K562 (cell line): ENCODE measurements around the gene ZNF556. TPM values are rescaled to one million over a fixed set of nuclear protein-coding genes. Genes with fewer than 3 reads are reported as not detected.

Source experiments
- CC2D1A ChIP-seq: fragments of 450-650 bp; IDR thresholded peaks from 2 replicates; pipeline ENCODE4 v1.6.1; 2017; ENCODE audit warnings: mild to moderate bottlenecking
- DMBX1 ChIP-seq: fragments of 250-450 bp; sonication (Bioruptor Pico); IDR thresholded peaks from 2 replicates; pipeline ENCODE4 v1.8.0; 2022; ENCODE audit warnings: inconsistent platforms, mild to moderate bottlenecking, moderate library complexity, borderline replicate concordance
- DNMT1 ChIP-seq: fragments of 450-650 bp; IDR thresholded peaks from 2 replicates; pipeline ENCODE4 v1.6.1; 2016; ENCODE audit warnings: antibody characterized with exemption, mild to moderate bottlenecking
- EGR1 ChIP-seq: fragments of 450-650 bp; conservative IDR thresholded peaks from 2 replicates; pipeline ENCODE4 v1.6.1; 2017; ENCODE audit warnings: mild to moderate bottlenecking
- HNRNPH1 ChIP-seq: fragments of 200-400 bp; formaldehyde crosslinking; optimal IDR thresholded peaks from 2 replicates; pipeline ENCODE3; 2017; ENCODE audit warnings: low read depth, mild to moderate bottlenecking, low read length, moderate library complexity
- MAFK ChIP-seq: IDR thresholded peaks from 2 replicates; pipeline ENCODE4 v1.6.1; 2011; ENCODE audit warnings: low read length, improper control_type of control experiment
- MAZ ChIP-seq, 2 experiments: fragments of 450-650 bp in 1 of 2; sonication (generic) in 1 of 2; formaldehyde crosslinking; IDR thresholded peaks in 1 of 2; conservative IDR thresholded peaks in 1 of 2; 2 replicates each; pipeline versions ENCODE4 v1.4.0 to v1.5.0; 2020; ENCODE audit warnings: mild to moderate bottlenecking in 1 of 2, missing genetic modification reagents in 1 of 2
- NONO ChIP-seq, 2 experiments: fragments of 200-400 bp in 1 of 2; fragments of 450-650 bp in 1 of 2; formaldehyde crosslinking in 1 of 2; IDR thresholded peaks; 2 replicates each; pipeline ENCODE4 v1.6.1; 2017; ENCODE audit warnings: low read depth in 2 of 2, mild to moderate bottlenecking in 2 of 2, moderate library complexity in 2 of 2, low read length in 1 of 2
- POLR2AphosphoS5 ChIP-seq: IDR thresholded peaks from 2 replicates; pipeline ENCODE4 v1.6.1; 2011; ENCODE audit warnings: mild to moderate bottlenecking, low read depth, low read length, moderate library complexity; ENCODE audit not compliant: control insufficient read depth, insufficient read depth
- SIN3B ChIP-seq: fragments of 450-650 bp; IDR thresholded peaks from 2 replicates; pipeline ENCODE4 v1.6.1; 2017; ENCODE audit warnings: low read depth, mild to moderate bottlenecking, moderate library complexity
- SMAD4 ChIP-seq: fragments of 250-450 bp; sonication (Bioruptor Pico); conservative IDR thresholded peaks from 2 replicates; pipeline ENCODE4 v1.8.0; 2021; ENCODE audit warnings: inconsistent platforms, mild to moderate bottlenecking, moderate library complexity
- TOE1 ChIP-seq, 2 experiments: fragments of 450-650 bp in 1 of 2; sonication (generic) in 1 of 2; formaldehyde crosslinking in 1 of 2; IDR thresholded peaks; 2 replicates each; pipeline versions ENCODE4 v1.7.1 to v1.8.0; 2016 to 2022; ENCODE audit warnings: borderline replicate concordance in 2 of 2, mild to moderate bottlenecking in 2 of 2, antibody characterized with exemption in 1 of 2, inconsistent platforms in 1 of 2, low read depth in 1 of 2, missing genetic modification reagents in 1 of 2, moderate library complexity in 1 of 2
- polyA plus RNA-seq, 8 experiments: library from polyadenylated mRNA; depleted of rRNA in 4 of 8; stranded (reverse) in 5 of 8; unstranded in 3 of 8; fragments of >200 nt; fragmentation: Nextera tagmentation in 2 of 8; fragmentation: Illumina TruSeq in 1 of 8; extraction: Ambion mirVana in 2 of 8; extraction: Trizol in 1 of 8; gene quantifications; 2 replicates each; pipeline versions ENCODE4 v1.2.1 to v1.2.3, GENCODE V29; 2011 to 2014; ENCODE audit warnings: inconsistent platforms in 1 of 8, missing spikeins in 1 of 8
- total RNA-seq, 7 experiments: library from RNA; depleted of rRNA in 6 of 7; stranded (reverse); fragments of >200 nt in 6 of 7; fragmentation: Illumina TruSeq in 2 of 7; extraction: Trizol in 2 of 7; gene quantifications; 2 replicates each; pipeline versions ENCODE4 v1.2.1 to v1.2.3, GENCODE V29; 2011 to 2021; ENCODE audit warnings: low replicate concordance in 1 of 7
- TF ChIP-seq, protein P1 (sequence below): sonication (generic); formaldehyde crosslinking; IDR thresholded peaks from 2 replicates; pipeline ENCODE4 v1.9.0; 2022; ENCODE audit warnings: mild to moderate bottlenecking, missing genetic modification reagents
- TF ChIP-seq, protein P2 (sequence below): sonication (generic); formaldehyde crosslinking; IDR thresholded peaks from 2 replicates; pipeline ENCODE4 v1.8.1; 2022; ENCODE audit warnings: missing genetic modification reagents
- TF ChIP-seq, protein P3 (sequence below): sonication (generic); formaldehyde crosslinking; IDR thresholded peaks from 2 replicates; pipeline ENCODE4 v1.8.0; 2022; ENCODE audit warnings: missing genetic modification reagents, mild to moderate bottlenecking, borderline replicate concordance

Gene ZNF556
- total and polyA plus RNA-seq, 9 of the 15 experiments (the other 6 are each of a cell fraction or from before 2014, with no cell fraction given): 0.01 to 0.36 (median 0.10) TPM; not detected in 1

DNA sequence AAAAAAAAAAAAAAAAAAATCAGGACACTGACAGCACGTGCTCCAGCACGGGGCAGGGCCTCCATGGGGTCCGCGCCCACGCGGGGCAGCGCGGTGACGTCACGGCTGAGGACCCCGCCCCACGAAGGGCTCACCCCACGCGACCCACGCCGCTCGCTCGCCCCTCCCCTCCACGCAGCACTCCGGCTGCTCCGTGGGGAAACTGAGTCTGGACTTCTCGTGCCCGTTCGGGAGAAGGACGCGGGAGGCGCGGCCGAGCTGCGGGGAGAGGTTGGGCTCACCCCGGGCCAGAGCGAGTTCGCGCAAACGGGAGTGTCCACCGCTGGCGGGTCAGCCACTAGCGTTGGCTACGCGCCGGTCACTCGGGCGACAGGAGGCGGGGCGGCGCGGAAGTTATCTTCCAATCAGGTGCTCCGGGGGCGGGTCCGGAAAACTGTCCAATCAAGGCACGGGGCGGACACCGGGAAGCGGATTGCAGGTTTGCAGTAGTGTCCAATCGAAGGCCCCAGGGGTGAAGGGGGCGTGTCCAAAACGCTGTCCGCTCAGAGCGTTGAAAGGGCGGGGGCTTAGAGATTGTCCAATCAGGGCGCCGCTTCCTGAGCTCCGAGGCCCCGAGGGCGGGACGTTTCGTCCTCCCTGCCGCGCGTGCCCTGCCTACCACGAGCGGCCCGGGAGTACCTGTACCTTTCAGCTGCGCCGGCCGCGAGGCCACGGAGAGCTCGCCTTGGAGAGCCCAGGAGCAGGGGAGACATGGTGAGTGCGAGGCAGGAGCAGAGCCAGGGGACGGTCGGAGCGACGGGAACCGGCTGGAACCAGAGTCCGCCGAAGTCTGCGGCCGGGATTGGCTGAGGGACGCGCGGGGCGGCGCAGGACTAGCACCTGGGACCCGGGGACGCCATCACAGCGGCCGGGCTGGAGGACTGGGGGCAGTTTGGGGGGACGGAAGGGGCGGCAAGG, 33.4 kb downstream of the ZNF556 start, which contains the start of gene ZNF57 (continued):
- TF ChIP-seq, protein P1, sequence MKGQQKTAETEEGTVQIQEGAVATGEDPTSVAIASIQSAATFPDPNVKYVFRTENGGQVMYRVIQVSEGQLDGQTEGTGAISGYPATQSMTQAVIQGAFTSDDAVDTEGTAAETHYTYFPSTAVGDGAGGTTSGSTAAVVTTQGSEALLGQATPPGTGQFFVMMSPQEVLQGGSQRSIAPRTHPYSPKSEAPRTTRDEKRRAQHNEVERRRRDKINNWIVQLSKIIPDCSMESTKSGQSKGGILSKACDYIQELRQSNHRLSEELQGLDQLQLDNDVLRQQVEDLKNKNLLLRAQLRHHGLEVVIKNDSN (CRISPR knock-in tag): peak; percentile 47
- TF ChIP-seq DNMT1 (no peak), MAZ (CRISPR knock-in tag; conservative IDR thresholded peaks at IDR 0.05 in 1 of 2, IDR thresholded peaks at IDR 0.05 in 1 of 2) (0 out of 4 replicates have a peak, but pooled peaks of 1 of the 2 experiments have one; percentile 25), MAFK (no peak), CC2D1A (peak; percentile 94), NONO (IDR thresholded peaks at IDR 0.05; ENCODE audit: low read depth in 2 of 2, low read length in 1 of 2) (peak in 1 of 2 experiments; percentile 41; a peak in 1 of 4 replicates), EGR1 (peak; percentile 67), TOE1 (IDR thresholded peaks at IDR 0.05; ENCODE audit: borderline replicate concordance) (0 out of 2 replicates have a peak, but pooled peaks have one; percentile 21), TOE1 (CRISPR knock-in tag; IDR thresholded peaks at IDR 0.05; ENCODE audit: borderline replicate concordance, low read depth) (0 out of 2 replicates have a peak, but pooled peaks have one; percentile 42), HNRNPH1 (no peak), SIN3B (no peak), POLR2AphosphoS5 (peak; percentile 41; the same call in 1 of the 2 replicates), DMBX1 (peak; percentile 43), SMAD4 (peak; percentile 56)
- TF ChIP-seq, protein P2, sequence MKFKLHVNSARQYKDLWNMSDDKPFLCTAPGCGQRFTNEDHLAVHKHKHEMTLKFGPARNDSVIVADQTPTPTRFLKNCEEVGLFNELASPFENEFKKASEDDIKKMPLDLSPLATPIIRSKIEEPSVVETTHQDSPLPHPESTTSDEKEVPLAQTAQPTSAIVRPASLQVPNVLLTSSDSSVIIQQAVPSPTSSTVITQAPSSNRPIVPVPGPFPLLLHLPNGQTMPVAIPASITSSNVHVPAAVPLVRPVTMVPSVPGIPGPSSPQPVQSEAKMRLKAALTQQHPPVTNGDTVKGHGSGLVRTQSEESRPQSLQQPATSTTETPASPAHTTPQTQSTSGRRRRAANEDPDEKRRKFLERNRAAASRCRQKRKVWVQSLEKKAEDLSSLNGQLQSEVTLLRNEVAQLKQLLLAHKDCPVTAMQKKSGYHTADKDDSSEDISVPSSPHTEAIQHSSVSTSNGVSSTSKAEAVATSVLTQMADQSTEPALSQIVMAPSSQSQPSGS (CRISPR knock-in tag): peak; percentile 78
- TF ChIP-seq, protein P3, sequence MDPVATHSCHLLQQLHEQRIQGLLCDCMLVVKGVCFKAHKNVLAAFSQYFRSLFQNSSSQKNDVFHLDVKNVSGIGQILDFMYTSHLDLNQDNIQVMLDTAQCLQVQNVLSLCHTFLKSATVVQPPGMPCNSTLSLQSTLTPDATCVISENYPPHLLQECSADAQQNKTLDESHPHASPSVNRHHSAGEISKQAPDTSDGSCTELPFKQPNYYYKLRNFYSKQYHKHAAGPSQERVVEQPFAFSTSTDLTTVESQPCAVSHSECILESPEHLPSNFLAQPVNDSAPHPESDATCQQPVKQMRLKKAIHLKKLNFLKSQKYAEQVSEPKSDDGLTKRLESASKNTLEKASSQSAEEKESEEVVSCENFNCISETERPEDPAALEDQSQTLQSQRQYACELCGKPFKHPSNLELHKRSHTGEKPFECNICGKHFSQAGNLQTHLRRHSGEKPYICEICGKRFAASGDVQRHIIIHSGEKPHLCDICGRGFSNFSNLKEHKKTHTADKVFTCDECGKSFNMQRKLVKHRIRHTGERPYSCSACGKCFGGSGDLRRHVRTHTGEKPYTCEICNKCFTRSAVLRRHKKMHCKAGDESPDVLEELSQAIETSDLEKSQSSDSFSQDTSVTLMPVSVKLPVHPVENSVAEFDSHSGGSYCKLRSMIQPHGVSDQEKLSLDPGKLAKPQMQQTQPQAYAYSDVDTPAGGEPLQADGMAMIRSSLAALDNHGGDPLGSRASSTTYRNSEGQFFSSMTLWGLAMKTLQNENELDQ (CRISPR knock-in tag): peak; percentile 98
